GM12891 (cell line): ENCODE results near the gene AGRP.

Experiments
- PAX5 ChIP-seq: IDR thresholded peaks from 2 replicates; pipeline ENCODE4 v1.6.1; 2011; ENCODE audit warnings: low read length, moderate library complexity, mild to moderate bottlenecking; ENCODE audit not compliant: insufficient read depth, severe bottlenecking
- POLR2A ChIP-seq: IDR thresholded peaks from 2 replicates; pipeline ENCODE4 v1.6.1; 2011; ENCODE audit warnings: low read depth, low read length, control low read depth
- POLR2AphosphoS5 ChIP-seq: IDR thresholded peaks from 2 replicates; pipeline ENCODE4 v1.6.1; 2011; ENCODE audit warnings: low read depth, low read length, control low read depth
- POU2F2 ChIP-seq: IDR thresholded peaks from 2 replicates; pipeline ENCODE4 v1.6.1; 2011; ENCODE audit warnings: low read depth, mild to moderate bottlenecking, control low read depth, low read length, moderate library complexity
- TAF1 ChIP-seq: IDR thresholded peaks from 2 replicates; pipeline ENCODE4 v1.6.1; 2011; ENCODE audit warnings: low read depth, low read length, control low read depth

- TF ChIP-seq POLR2AphosphoS5 (no peak), POLR2A (no peak), PAX5 (no peak), TAF1 (no peak), POU2F2 (no peak)
These were observed 33.6 kb downstream of the AGRP start for GRCh38 chr16:67449739-67450138.
